GM19238 (cell line): ENCODE data around the gene UBQLN4.

Source experiments
- DNase-seq: peaks from one replicate; pipeline ENCODE4 v3.0.0; 2011; ENCODE audit warnings: low spot score; ENCODE audit not compliant: insufficient read length

UBQLN4 gene

GRCh38 chr1:156053768-156054499 lies at the start of gene UBQLN4:
Gene UBQLN4, minus strand, starts transcription at chr1:156053798. Its CDS starts 97 bp downstream, at chr1:156053701.
- peak; percentile 91 for DNase-seq

- DNase-seq: no peak
These were observed 49.3 kb upstream of the UBQLN4 start for GRCh38 chr1:156102633-156103511.

GRCh38 chr1:156101880-156102279 lies 48.3 kb upstream of the UBQLN4 start:
- DNase-seq: no peak

GRCh38 chr1:156100205-156100995 lies 46.8 kb upstream of the UBQLN4 start:
- no peak for DNase-seq

GRCh38 chr1:156099282-156099681 lies 45.7 kb upstream of the UBQLN4 start:
- DNase-seq: no peak

GRCh38 chr1:156098784-156099183 lies 45.2 kb upstream of the UBQLN4 start:
- DNase-seq: no peak

- no peak for DNase-seq
These were observed 44.0 kb upstream of the UBQLN4 start for GRCh38 chr1:156097499-156098178.

GRCh38 chr1:156096640-156097391 lies 43.2 kb upstream of the UBQLN4 start:
- peak; percentile 87 for DNase-seq

- DNase-seq: no peak
These were observed 42.4 kb upstream of the UBQLN4 start for GRCh38 chr1:156095906-156096508.

- no peak for DNase-seq
These were observed 38.0 kb upstream of the UBQLN4 start for GRCh38 chr1:156091610-156092009.

- peak; percentile 76 for DNase-seq
These were observed 37.2 kb upstream of the UBQLN4 start for GRCh38 chr1:156090840-156091188.

GRCh38 chr1:156090138-156090839 lies 36.7 kb upstream of the UBQLN4 start:
- DNase-seq: no peak

- DNase-seq: no peak
These were observed 36.1 kb upstream of the UBQLN4 start for GRCh38 chr1:156089704-156090103.

GRCh38 chr1:156086256-156086662 lies 32.7 kb upstream of the UBQLN4 start:
- DNase-seq: no peak

- no peak for DNase-seq
These were observed 30.5 kb upstream of the UBQLN4 start for GRCh38 chr1:156083800-156084790.

- peak; percentile 79 for DNase-seq
These were observed 28.9 kb upstream of the UBQLN4 start, which contains the start of gene MEX3A for GRCh38 chr1:156082309-156083091. Gene MEX3A, minus strand, starts transcription at chr1:156082465. Its CDS starts 467 bp downstream, at chr1:156081998.

- DNase-seq: no peak
These were observed 28.3 kb upstream of the UBQLN4 start for GRCh38 chr1:156081917-156082308.
